Chondrocyte (in vitro differentiated cells): Measurements from ENCODE around the gene LYAR. TPM values are rescaled to one million over a fixed set of nuclear protein-coding genes. Genes with fewer than 3 reads are reported as not detected.
A peak's percentile ranks its signal among the peaks of the same experiment; 100 is the strongest.

Experiments
- DNase-seq: peaks from one replicate; pipeline ENCODE4 v3.0.0; 2021; ENCODE audit warnings: mixed read lengths, low spot score
- H3K27ac Mint-ChIP-seq: one replicate; pipeline ENCODE4 v1.8.0; 2021; ENCODE audit warnings: mild to moderate bottlenecking, moderate library complexity, mixed read lengths; ENCODE audit not compliant: unreplicated experiment
- H3K27me3 Mint-ChIP-seq: 2 replicates; pipeline ENCODE4 v1.8.0; 2021; ENCODE audit warnings: low read depth, mixed read lengths
- H3K36me3 Mint-ChIP-seq: 2 replicates; pipeline ENCODE4 v1.8.0; 2021; ENCODE audit warnings: low read depth, mixed read lengths
- H3K4me1 Mint-ChIP-seq: 2 replicates; pipeline ENCODE4 v1.8.0; 2021; ENCODE audit warnings: low read depth, mild to moderate bottlenecking, mixed read lengths
- H3K4me3 Mint-ChIP-seq: one replicate; pipeline ENCODE4 v1.8.0; 2021; ENCODE audit warnings: mild to moderate bottlenecking, moderate library complexity, mixed read lengths; ENCODE audit not compliant: unreplicated experiment
- H3K9me3 Mint-ChIP-seq: 2 replicates; pipeline ENCODE4 v1.8.0; 2021; ENCODE audit warnings: low read depth, mixed read lengths
- total RNA-seq: library from RNA; stranded (reverse); gene quantifications from 3 replicates; pipeline ENCODE4 v1.2.1, GENCODE V29; 2021
- TF ChIP-seq, protein P1 (sequence below): fragments of 200-600 bp; sonication (generic); IDR thresholded peaks from 2 replicates; pipeline ENCODE4 v1.5.0; 2021; ENCODE audit warnings: antibody characterized with exemption, mild to moderate bottlenecking, moderate library complexity

LYAR gene
- total RNA-seq, 1 donor from 2014 or later = 6.6 TPM

- H3K9me3 Mint-ChIP-seq = no peaks in the 10 kb centered on the region
- H3K4me1 Mint-ChIP-seq = no peaks in the 10 kb centered on the region
- H3K36me3 Mint-ChIP-seq = peaks cover 12% of the 10 kb centered on the region
- no peaks in the 10 kb centered on the region for H3K27me3 Mint-ChIP-seq
- H3K4me3 Mint-ChIP-seq = no peak overlapping the region
- no peak overlapping the region for H3K27ac Mint-ChIP-seq
- TF ChIP-seq, protein P1, sequence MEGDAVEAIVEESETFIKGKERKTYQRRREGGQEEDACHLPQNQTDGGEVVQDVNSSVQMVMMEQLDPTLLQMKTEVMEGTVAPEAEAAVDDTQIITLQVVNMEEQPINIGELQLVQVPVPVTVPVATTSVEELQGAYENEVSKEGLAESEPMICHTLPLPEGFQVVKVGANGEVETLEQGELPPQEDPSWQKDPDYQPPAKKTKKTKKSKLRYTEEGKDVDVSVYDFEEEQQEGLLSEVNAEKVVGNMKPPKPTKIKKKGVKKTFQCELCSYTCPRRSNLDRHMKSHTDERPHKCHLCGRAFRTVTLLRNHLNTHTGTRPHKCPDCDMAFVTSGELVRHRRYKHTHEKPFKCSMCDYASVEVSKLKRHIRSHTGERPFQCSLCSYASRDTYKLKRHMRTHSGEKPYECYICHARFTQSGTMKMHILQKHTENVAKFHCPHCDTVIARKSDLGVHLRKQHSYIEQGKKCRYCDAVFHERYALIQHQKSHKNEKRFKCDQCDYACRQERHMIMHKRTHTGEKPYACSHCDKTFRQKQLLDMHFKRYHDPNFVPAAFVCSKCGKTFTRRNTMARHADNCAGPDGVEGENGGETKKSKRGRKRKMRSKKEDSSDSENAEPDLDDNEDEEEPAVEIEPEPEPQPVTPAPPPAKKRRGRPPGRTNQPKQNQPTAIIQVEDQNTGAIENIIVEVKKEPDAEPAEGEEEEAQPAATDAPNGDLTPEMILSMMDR = no peak
- no peak for DNase-seq
These were observed 12.0 kb upstream of the LYAR start for GRCh38 chr4:4302001-4302400.

DNA sequence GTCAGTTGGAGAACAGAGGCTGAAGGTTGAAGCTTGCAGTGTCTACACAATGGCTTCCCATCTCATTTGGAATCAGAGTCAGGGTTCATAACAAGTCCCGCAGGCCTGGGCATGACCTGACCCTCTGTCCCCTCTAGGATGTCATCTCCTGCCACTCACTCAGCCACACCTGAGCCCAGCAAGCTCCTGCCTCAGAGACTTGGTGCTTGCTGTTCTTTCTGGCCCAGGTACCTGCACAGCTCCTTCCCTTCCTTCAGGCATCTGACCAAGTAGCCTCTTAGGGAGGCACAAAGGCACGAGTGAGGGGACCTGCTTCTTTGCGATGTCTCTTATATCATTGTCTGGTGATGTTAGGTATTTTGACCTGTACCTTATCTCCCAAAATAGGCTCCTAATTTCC lies 9.1 kb upstream of the LYAR start:
- Mint-ChIP-seq H3K27ac (no peak overlapping the region), H3K27me3 (no peaks in the 10 kb centered on the region), H3K4me3 (no peak overlapping the region), H3K36me3 (peaks cover 10% of the 10 kb centered on the region), H3K9me3 (no peaks in the 10 kb centered on the region), H3K4me1 (no peaks in the 10 kb centered on the region)
- TF ChIP-seq, protein P1 = no peak
- no peak for DNase-seq

DNA sequence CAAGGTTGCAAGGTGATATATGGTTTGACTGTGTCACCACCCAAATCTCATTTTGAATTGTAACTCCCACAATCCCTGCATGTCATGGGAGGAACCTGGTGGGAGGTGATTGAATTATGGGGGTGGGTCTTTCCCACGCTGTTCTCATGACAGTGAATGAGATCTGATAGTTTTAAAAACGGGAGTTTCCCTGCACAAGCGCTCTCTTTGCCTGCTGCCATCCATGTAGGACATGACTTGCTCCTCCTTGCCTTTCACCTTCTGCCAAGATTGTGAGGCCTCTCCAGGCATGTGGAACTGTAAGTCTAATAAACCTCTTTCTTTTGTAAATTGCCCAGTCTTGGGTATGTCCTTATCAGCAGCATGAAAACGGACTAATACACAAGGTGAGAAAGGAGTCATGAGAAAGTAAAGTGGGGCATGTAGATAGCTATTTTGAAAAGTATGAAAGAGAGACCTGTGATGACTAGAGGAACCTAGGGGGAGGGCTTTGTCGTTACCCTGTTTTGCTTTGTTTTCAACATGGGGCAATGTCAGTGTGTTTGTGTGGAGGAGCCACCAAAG lies 6.4 kb upstream of the LYAR start:
- Mint-ChIP-seq H3K4me3 (no peak overlapping the region), H3K4me1 (peaks cover 5% of the 10 kb centered on the region), H3K27ac (no peak overlapping the region), H3K36me3 (no peaks in the 10 kb centered on the region), H3K9me3 (no peaks in the 10 kb centered on the region), H3K27me3 (no peaks in the 10 kb centered on the region)
- TF ChIP-seq, protein P1 = no peak
- no peak for DNase-seq

DNA sequence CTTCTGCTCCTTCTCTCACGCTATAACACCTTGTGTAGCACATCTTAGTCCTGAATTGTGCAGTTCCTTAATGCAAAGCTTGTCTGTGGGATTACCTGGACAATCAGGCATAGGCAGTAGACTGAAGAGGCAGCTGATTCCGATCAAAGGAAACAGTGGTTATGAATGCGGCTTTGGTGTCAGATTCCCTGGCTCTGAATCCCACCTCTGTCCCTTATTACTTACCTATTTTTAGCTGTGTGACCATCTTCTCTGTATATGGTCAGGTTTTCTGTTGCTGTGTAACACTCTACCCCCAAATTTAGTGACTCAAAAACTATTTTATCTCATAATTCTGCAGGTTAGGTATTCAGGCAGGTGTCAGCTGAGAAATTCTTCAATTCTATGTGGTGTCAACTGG lies 3.3 kb upstream of the LYAR start:
- Mint-ChIP-seq H3K27me3 (no peaks in the 10 kb centered on the region), H3K27ac (no peak overlapping the region), H3K4me3 (no peak overlapping the region), H3K36me3 (no peaks in the 10 kb centered on the region), H3K4me1 (peaks cover 24% of the 10 kb centered on the region), H3K9me3 (no peaks in the 10 kb centered on the region)
- TF ChIP-seq, protein P1 = no peak
- no peak for DNase-seq

GRCh38 chr4:4289597-4289940 lies 385 bp downstream of the LYAR start:
- no peak for DNase-seq
- TF ChIP-seq, protein P1 = no peak
- no peaks in the 10 kb centered on the region for H3K27me3 Mint-ChIP-seq
- peaks cover 32% of the 10 kb centered on the region for H3K4me1 Mint-ChIP-seq
- no peaks in the 10 kb centered on the region for H3K36me3 Mint-ChIP-seq
- H3K27ac Mint-ChIP-seq = peak overlapping the region; percentile 87
- no peaks in the 10 kb centered on the region for H3K9me3 Mint-ChIP-seq
- peak overlapping the region; percentile 97 for H3K4me3 Mint-ChIP-seq
